Measurements from ENCODE around the gene IRF4. TPM values are rescaled to one million over a fixed set of nuclear protein-coding genes. Genes with fewer than 3 reads are reported as not detected.

IRF4 gene
- total and polyA plus RNA-seq, 2 donors (not counting 1 experiment from before 2014, with no cell fraction given): 75.7 to 142 TPM

- H3K4me2 ChIP-seq (replicated peaks; ENCODE audit: low read depth, low read length, poor library complexity, severe bottlenecking): peak overlapping the region; percentile 38
- no peak overlapping the region for H3K9ac ChIP-seq (ENCODE audit: low read length)
- DNase-seq (no peak), ATAC-seq (ENCODE audit: low read depth) (no peak)
- Mint-ChIP-seq H3K27ac (no peak overlapping the region), H3K27me3 (no peaks in the 10 kb centered on the region), H3K4me1 (peaks cover 14% of the 10 kb centered on the region), H3K9me3 (ENCODE audit: insufficient read depth) (no peaks in the 10 kb centered on the region), H3K4me3 (no peak overlapping the region)
- no peaks in the 10 kb centered on the region for H3K27me3 ChIP-seq (replicated peaks in 1 of 4; ENCODE audit: control extremely low read depth in 1 of 4, control insufficient read depth in 3 of 4, insufficient read depth in 4 of 4, low read length in 3 of 4)
- H2AFZ ChIP-seq (ENCODE audit: insufficient read depth, low read depth, low read length, poor library complexity, severe bottlenecking): no peak overlapping the region
- H3K36me3 ChIP-seq (replicated peaks in 1 of 2; ENCODE audit: control extremely low read depth in 1 of 2, control insufficient read depth in 1 of 2, extremely low read depth in 1 of 2, insufficient read depth in 2 of 2, low read length in 1 of 2): no peaks in the 10 kb centered on the region
- H3K9me3 ChIP-seq (ENCODE audit: control extremely low read depth in 1 of 3, control insufficient read depth in 2 of 3, insufficient read depth in 1 of 3, low read length in 2 of 3): no peaks in the 10 kb centered on the region
- CTCF ChIA-PET: no interaction called here
- H3K79me2 ChIP-seq (ENCODE audit: control insufficient read depth, insufficient read depth, low read length): no peaks in the 10 kb centered on the region
- H3K27ac ChIP-seq (ENCODE audit: low read length in 2 of 2): no peak overlapping the region
- H4K20me1 ChIP-seq (ENCODE audit: control insufficient read depth, insufficient read depth, low read length, poor library complexity, severe bottlenecking): no peaks in the 10 kb centered on the region
- peaks cover 0 to 15% of the 10 kb centered on the region in 2 donors for H3K4me1 ChIP-seq (ENCODE audit: control insufficient read depth in 2 of 2, insufficient read depth in 2 of 2, low read length in 2 of 2)
- no peak for TF ChIP-seq EZH2 (IDR thresholded peaks at IDR 0.05; ENCODE audit: borderline replicate concordance, insufficient read depth, low read depth, low read length, poor library complexity, severe bottlenecking)
- TF ChIP-seq CTCF (IDR thresholded peaks at IDR 0.05): no peak
- 73% methylated on average over 24 of the region's 29 CpGs for WGBS (ENCODE audit: insufficient coverage)
- intact Hi-C loops (cut with micrococcal nuclease): no loop called here
- POLR2A ChIA-PET: no interaction called here
- peak overlapping the region in 1 of 5 experiments; percentile 15 for H3K4me3 ChIP-seq (ENCODE audit: control extremely low read depth in 1 of 5, extremely low read depth in 1 of 5, insufficient read depth in 1 of 5, low read depth in 2 of 5, low read length in 4 of 5)
These were observed 56.0 kb downstream of the IRF4 start for GRCh38 chr6:447381-448165.

- Histone ChIP-seq H3K9ac (ENCODE audit: low read length) (no peak overlapping the region), H3K36me3 (replicated peaks in 1 of 2; ENCODE audit: control extremely low read depth in 1 of 2, control insufficient read depth in 1 of 2, extremely low read depth in 1 of 2, insufficient read depth in 2 of 2, low read length in 1 of 2) (no peaks in the 10 kb centered on the region), H3K4me2 (replicated peaks; ENCODE audit: low read depth, low read length, poor library complexity, severe bottlenecking) (no peak overlapping the region), H3K79me2 (ENCODE audit: control insufficient read depth, insufficient read depth, low read length) (no peaks in the 10 kb centered on the region), H3K9me3 (ENCODE audit: control extremely low read depth in 1 of 3, control insufficient read depth in 2 of 3, insufficient read depth in 1 of 3, low read length in 2 of 3) (no peaks in the 10 kb centered on the region), H3K4me1 (ENCODE audit: control insufficient read depth in 2 of 2, insufficient read depth in 2 of 2, low read length in 2 of 2) (peaks cover 0 to 15% of the 10 kb centered on the region in 2 donors), H3K27ac (ENCODE audit: low read length in 2 of 2) (no peak overlapping the region), H3K4me3 (ENCODE audit: control extremely low read depth in 1 of 5, extremely low read depth in 1 of 5, insufficient read depth in 1 of 5, low read depth in 2 of 5, low read length in 4 of 5) (no peak overlapping the region), H3K27me3 (replicated peaks in 1 of 4; ENCODE audit: control extremely low read depth in 1 of 4, control insufficient read depth in 3 of 4, insufficient read depth in 4 of 4, low read length in 3 of 4) (no peaks in the 10 kb centered on the region), H4K20me1 (ENCODE audit: control insufficient read depth, insufficient read depth, low read length, poor library complexity, severe bottlenecking) (no peaks in the 10 kb centered on the region), H2AFZ (ENCODE audit: insufficient read depth, low read depth, low read length, poor library complexity, severe bottlenecking) (no peak overlapping the region)
- DNase-seq: no peak
- Mint-ChIP-seq H3K27ac (no peak overlapping the region), H3K4me3 (no peak overlapping the region), H3K4me1 (peaks cover 14% of the 10 kb centered on the region), H3K9me3 (ENCODE audit: insufficient read depth) (no peaks in the 10 kb centered on the region), H3K27me3 (no peaks in the 10 kb centered on the region)
- 98% methylated on average over 14 of the region's 19 CpGs for WGBS (ENCODE audit: insufficient coverage)
- ATAC-seq (ENCODE audit: low read depth): no peak
- ChIA-PET CTCF (no interaction called here), POLR2A (no interaction called here)
- intact Hi-C loops (cut with micrococcal nuclease): no loop called here
- TF ChIP-seq CTCF (IDR thresholded peaks at IDR 0.05) (no peak), EZH2 (IDR thresholded peaks at IDR 0.05; ENCODE audit: borderline replicate concordance, insufficient read depth, low read depth, low read length, poor library complexity, severe bottlenecking) (no peak)
These were observed 56.9 kb downstream of the IRF4 start for GRCh38 chr6:448296-449056.

Measured in B cell (primary cell).